Measurements from ENCODE around the gene MSI2. TPM values are rescaled to one million over a fixed set of nuclear protein-coding genes. Genes with fewer than 3 reads are reported as not detected.

The MSI2 gene
- total RNA-seq, 1 donor from 2014 or later, result 67.9 TPM

DNA sequence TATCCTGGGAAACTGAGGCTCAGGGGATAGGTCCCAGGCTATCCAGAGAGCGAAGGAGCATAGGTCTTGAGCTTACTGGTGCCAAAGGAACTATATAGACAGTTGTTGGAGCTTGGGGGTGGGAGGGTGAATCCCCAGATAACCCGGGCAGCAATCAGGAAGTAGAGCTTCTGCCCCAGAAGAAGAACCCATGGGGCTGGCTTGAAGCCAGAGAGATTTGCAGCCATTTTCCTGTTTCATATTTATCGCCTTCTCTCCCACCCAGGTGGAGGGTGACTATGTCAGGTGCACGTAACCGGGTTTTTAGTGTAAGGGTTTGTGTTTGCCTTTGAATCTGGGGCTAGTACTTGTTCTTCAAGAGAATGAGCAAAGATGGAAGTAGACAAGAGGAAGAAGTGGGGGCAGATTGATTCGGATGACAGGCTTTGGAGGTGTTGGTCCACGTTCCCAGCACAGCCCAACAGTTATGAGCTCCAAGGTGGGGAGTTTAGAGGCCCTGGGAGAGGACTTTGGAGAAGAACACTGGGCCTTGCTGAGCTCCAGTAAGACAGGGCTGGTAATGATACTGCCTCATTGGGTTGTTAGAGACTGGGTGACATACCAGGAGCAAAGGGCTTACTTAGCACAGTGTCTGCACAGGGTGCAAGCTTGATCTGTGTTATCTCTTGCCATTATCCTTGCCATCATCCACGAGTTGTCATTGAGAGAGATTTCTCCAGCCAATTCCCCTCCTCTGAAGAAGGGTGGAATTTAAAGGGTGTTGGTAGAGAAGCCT is 343.1 kb downstream of the MSI2 start:
- no peak overlapping the region for H3K27ac Mint-ChIP-seq (ENCODE audit: unreplicated experiment)
- peaks cover 7% of the 10 kb centered on the region for H3K4me1 ChIP-seq (ENCODE audit: insufficient read depth, low read length)
- H3K4me3 Mint-ChIP-seq (ENCODE audit: unreplicated experiment), result no peak overlapping the region
- no peak overlapping the region for H3K27ac ChIP-seq (ENCODE audit: low read depth, low read length)
- no peak overlapping the region for H3K4me2 ChIP-seq (ENCODE audit: low read length)
- H3K36me3 ChIP-seq (ENCODE audit: insufficient read depth, low read length), result no peaks in the 10 kb centered on the region
- DNase-seq (ENCODE audit: low read depth) (no peak), FAIRE-seq (no peak)
- peaks cover 2% of the 10 kb centered on the region for H3K9me3 ChIP-seq (ENCODE audit: insufficient read depth, low read depth, low read length)
- H3K4me1 Mint-ChIP-seq (ENCODE audit: low read depth, unreplicated experiment), result peaks cover 5% of the 10 kb centered on the region
- no peaks in the 10 kb centered on the region for H3K27me3 Mint-ChIP-seq (ENCODE audit: low read depth, unreplicated experiment)
- no peak overlapping the region for H3K4me3 ChIP-seq (ENCODE audit: insufficient read depth, low read depth, low read length)
- peaks cover 11% of the 10 kb centered on the region for H3K36me3 Mint-ChIP-seq (ENCODE audit: low read depth, unreplicated experiment)
- H2AFZ ChIP-seq (ENCODE audit: low read depth, low read length), result no peak overlapping the region
- peaks cover 4% of the 10 kb centered on the region for H4K20me1 ChIP-seq (ENCODE audit: insufficient read depth, low read length)
- H3K9me3 Mint-ChIP-seq (ENCODE audit: unreplicated experiment), result peaks cover 2% of the 10 kb centered on the region
- H3K79me2 ChIP-seq (ENCODE audit: insufficient read depth, low read length), result no peaks in the 10 kb centered on the region
- TF ChIP-seq EZH2 (IDR thresholded peaks at IDR 0.05; ENCODE audit: insufficient read depth, low read length) (no peak), CTCF (IDR thresholded peaks at IDR 0.05; ENCODE audit: insufficient read depth, low read depth, low read length) (no peak)
- no peak overlapping the region for H3K9ac ChIP-seq (ENCODE audit: low read length)
- no peaks in the 10 kb centered on the region for H3K27me3 ChIP-seq (ENCODE audit: insufficient read depth, low read length)

DNA sequence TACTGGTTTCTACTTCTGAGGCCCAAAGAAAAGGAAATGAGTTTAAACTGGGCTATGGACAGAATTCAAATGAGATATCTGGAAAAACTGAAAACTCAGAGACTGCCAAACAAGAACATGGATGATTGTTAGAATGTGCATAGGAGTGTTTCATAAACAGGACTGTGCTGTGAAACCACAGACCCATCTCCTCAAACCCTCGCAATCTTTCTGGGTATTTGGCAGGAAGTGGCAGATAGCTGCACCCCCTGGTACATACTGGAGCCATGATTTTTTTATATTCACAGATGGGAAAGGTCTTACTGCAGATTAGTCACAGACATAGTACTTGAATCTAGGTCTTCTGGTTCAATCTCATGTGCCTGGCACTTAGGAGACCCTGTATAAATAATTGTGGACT is 343.8 kb downstream of the MSI2 start:
- peaks cover 11% of the 10 kb centered on the region for H3K36me3 Mint-ChIP-seq (ENCODE audit: low read depth, unreplicated experiment)
- peaks cover 11% of the 10 kb centered on the region for H4K20me1 ChIP-seq (ENCODE audit: insufficient read depth, low read length)
- no peaks in the 10 kb centered on the region for H3K27me3 Mint-ChIP-seq (ENCODE audit: low read depth, unreplicated experiment)
- H3K4me2 ChIP-seq (ENCODE audit: low read length), result no peak overlapping the region
- no peak overlapping the region for H3K4me3 ChIP-seq (ENCODE audit: insufficient read depth, low read depth, low read length)
- peaks cover 8% of the 10 kb centered on the region for H3K4me1 Mint-ChIP-seq (ENCODE audit: low read depth, unreplicated experiment)
- H3K27me3 ChIP-seq (ENCODE audit: insufficient read depth, low read length), result no peaks in the 10 kb centered on the region
- H3K79me2 ChIP-seq (ENCODE audit: insufficient read depth, low read length), result no peaks in the 10 kb centered on the region
- no peak overlapping the region for H3K9ac ChIP-seq (ENCODE audit: low read length)
- H3K4me1 ChIP-seq (ENCODE audit: insufficient read depth, low read length), result peaks cover 13% of the 10 kb centered on the region
- peaks cover 2% of the 10 kb centered on the region for H3K9me3 Mint-ChIP-seq (ENCODE audit: unreplicated experiment)
- FAIRE-seq (no peak), DNase-seq (ENCODE audit: low read depth) (peak; percentile 6)
- H3K27ac Mint-ChIP-seq (ENCODE audit: unreplicated experiment), result no peak overlapping the region
- no peak overlapping the region for H3K4me3 Mint-ChIP-seq (ENCODE audit: unreplicated experiment)
- peaks cover 2% of the 10 kb centered on the region for H3K9me3 ChIP-seq (ENCODE audit: insufficient read depth, low read depth, low read length)
- TF ChIP-seq CTCF (IDR thresholded peaks at IDR 0.05; ENCODE audit: insufficient read depth, low read depth, low read length), result no peak
- no peak for TF ChIP-seq EZH2 (IDR thresholded peaks at IDR 0.05; ENCODE audit: insufficient read depth, low read length)
- H2AFZ ChIP-seq (ENCODE audit: low read depth, low read length), result no peak overlapping the region
- H3K27ac ChIP-seq (ENCODE audit: low read depth, low read length), result no peak overlapping the region
- H3K36me3 ChIP-seq (ENCODE audit: insufficient read depth, low read length), result no peaks in the 10 kb centered on the region

GRCh38 chr17:57601143-57601735 is 344.9 kb downstream of the MSI2 start:
- peaks cover 19% of the 10 kb centered on the region for H3K4me1 ChIP-seq (ENCODE audit: insufficient read depth, low read length)
- H3K36me3 Mint-ChIP-seq (ENCODE audit: low read depth, unreplicated experiment), result peaks cover 5% of the 10 kb centered on the region
- H3K27ac Mint-ChIP-seq (ENCODE audit: unreplicated experiment), result no peak overlapping the region
- H3K4me2 ChIP-seq (ENCODE audit: low read length), result no peak overlapping the region
- peaks cover 2% of the 10 kb centered on the region for H3K9me3 Mint-ChIP-seq (ENCODE audit: unreplicated experiment)
- no peaks in the 10 kb centered on the region for H3K9me3 ChIP-seq (ENCODE audit: insufficient read depth, low read depth, low read length)
- H3K27me3 ChIP-seq (ENCODE audit: insufficient read depth, low read length), result no peaks in the 10 kb centered on the region
- H3K4me1 Mint-ChIP-seq (ENCODE audit: low read depth, unreplicated experiment), result peaks cover 15% of the 10 kb centered on the region
- peak; percentile 13 for DNase-seq (ENCODE audit: low read depth)
- no peak overlapping the region for H2AFZ ChIP-seq (ENCODE audit: low read depth, low read length)
- no peak overlapping the region for H3K9ac ChIP-seq (ENCODE audit: low read length)
- TF ChIP-seq EZH2 (IDR thresholded peaks at IDR 0.05; ENCODE audit: insufficient read depth, low read length), result no peak
- TF ChIP-seq CTCF (IDR thresholded peaks at IDR 0.05; ENCODE audit: insufficient read depth, low read depth, low read length), result no peak
- no peaks in the 10 kb centered on the region for H3K27me3 Mint-ChIP-seq (ENCODE audit: low read depth, unreplicated experiment)
- H3K79me2 ChIP-seq (ENCODE audit: insufficient read depth, low read length), result no peaks in the 10 kb centered on the region
- H3K4me3 Mint-ChIP-seq (ENCODE audit: unreplicated experiment), result no peak overlapping the region
- H4K20me1 ChIP-seq (ENCODE audit: insufficient read depth, low read length), result peaks cover 15% of the 10 kb centered on the region
- no peak overlapping the region for H3K27ac ChIP-seq (ENCODE audit: low read depth, low read length)
- H3K36me3 ChIP-seq (ENCODE audit: insufficient read depth, low read length), result no peaks in the 10 kb centered on the region
- FAIRE-seq, result no peak
- no peak overlapping the region for H3K4me3 ChIP-seq (ENCODE audit: insufficient read depth, low read depth, low read length)
